ENCODE data around the gene AP5S1.

DNA sequence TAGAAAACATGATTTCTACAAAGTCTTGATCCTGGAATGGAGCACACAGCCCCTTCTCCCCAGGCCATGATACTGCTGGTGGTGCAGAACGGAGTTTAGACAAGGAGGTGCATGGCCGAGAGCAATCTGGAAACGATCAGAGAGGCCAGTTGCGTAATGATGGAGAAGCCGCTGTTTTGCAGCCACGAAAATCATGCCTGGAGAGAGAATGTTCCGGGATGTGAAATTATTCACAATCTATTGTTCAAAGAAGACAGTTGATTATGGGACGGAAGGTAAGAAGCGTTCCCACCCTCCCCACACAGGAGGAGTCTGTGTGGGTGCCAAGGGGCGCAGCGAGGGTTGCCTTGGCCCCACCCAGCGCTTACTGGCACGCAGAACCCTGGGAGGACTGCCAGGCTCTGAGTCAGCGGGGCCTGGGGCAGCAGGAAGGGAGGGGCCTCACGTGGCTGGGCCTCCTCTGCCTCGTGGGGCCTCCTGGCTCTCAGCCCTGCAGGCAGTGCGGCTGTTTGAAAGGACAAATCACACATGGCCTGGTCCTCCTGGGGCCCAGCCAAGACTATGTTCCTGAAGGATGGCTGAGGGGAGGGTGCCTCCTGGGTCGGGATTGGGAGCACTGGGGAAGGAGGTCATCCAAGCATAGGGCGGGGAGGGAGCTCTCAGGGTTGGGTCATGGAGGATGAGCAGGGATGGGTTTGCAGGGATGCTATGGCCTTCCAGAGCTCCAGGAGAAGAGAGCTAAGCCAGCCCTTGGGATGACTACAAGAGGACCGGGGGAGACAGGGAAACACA lies 8.7 kb upstream of the AP5S1 start:
- TF ChIP-seq CTCF (IDR thresholded peaks at IDR 0.05 in 8 of 11, conservative IDR thresholded peaks at IDR 0.05 in 3 of 11) = no peak
- TF ChIP-seq POLR2AphosphoS5 (IDR thresholded peaks at IDR 0.05) = peak; percentile 97 to 99 (median 98)

All from spleen (tissue), 7 donors.